B cell (primary cell): ENCODE results near the gene FBXO10.

Experiments used
- CTCF ChIP-seq: fragments of 200-600 bp; IDR thresholded peaks from one replicate; pipeline ENCODE4 v1.8.0; 2022; ENCODE audit warnings: antibody characterized with exemption, mild to moderate bottlenecking
- EZH2 ChIP-seq: IDR thresholded peaks from 2 replicates; pipeline ENCODE4 v1.6.1; 2012; ENCODE audit warnings: borderline replicate concordance, low read depth, mild to moderate bottlenecking, moderate library complexity, low read length; ENCODE audit not compliant: insufficient read depth, poor library complexity, severe bottlenecking

- TF ChIP-seq CTCF (no peak), EZH2 (no peak)
Observed at GRCh38 chr9:37498457-37498856, 77.7 kb downstream of the FBXO10 start.
